ENCODE measurements around the gene JCAD.

GRCh38 chr10:30026080-30026479 is 33.3 kb downstream of the JCAD start:
- TF ChIP-seq, protein P1, sequence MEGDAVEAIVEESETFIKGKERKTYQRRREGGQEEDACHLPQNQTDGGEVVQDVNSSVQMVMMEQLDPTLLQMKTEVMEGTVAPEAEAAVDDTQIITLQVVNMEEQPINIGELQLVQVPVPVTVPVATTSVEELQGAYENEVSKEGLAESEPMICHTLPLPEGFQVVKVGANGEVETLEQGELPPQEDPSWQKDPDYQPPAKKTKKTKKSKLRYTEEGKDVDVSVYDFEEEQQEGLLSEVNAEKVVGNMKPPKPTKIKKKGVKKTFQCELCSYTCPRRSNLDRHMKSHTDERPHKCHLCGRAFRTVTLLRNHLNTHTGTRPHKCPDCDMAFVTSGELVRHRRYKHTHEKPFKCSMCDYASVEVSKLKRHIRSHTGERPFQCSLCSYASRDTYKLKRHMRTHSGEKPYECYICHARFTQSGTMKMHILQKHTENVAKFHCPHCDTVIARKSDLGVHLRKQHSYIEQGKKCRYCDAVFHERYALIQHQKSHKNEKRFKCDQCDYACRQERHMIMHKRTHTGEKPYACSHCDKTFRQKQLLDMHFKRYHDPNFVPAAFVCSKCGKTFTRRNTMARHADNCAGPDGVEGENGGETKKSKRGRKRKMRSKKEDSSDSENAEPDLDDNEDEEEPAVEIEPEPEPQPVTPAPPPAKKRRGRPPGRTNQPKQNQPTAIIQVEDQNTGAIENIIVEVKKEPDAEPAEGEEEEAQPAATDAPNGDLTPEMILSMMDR (IDR thresholded peaks at IDR 0.05): no peak
- TF ChIP-seq POLR2A (IDR thresholded peaks at IDR 0.05): no peak

Measured in thyroid gland (tissue), 4 donors.